ENCODE data around the gene KLHL17.

- no peak for TF ChIP-seq CTCF (IDR thresholded peaks at IDR 0.05 in 4 of 5, conservative IDR thresholded peaks at IDR 0.05 in 1 of 5)
- peak in 1 of 2 donors; percentile 39 for TF ChIP-seq POLR2A (IDR thresholded peaks at IDR 0.05)
These were observed 17.9 kb downstream of the KLHL17 start for GRCh38 chr1:978069-978834.
